Gastroesophageal sphincter (tissue), 4 donors: ENCODE data around the gene DHX58. TPM values are rescaled to one million over a fixed set of nuclear protein-coding genes. Genes with fewer than 3 reads are reported as not detected.

ENCODE experiments used
- ATAC-seq: fragments of 150-250 bp; one replicate; pipeline ENCODE4 v1.9.1; 2016; ENCODE audit warnings: mild to moderate bottlenecking, moderate library complexity
- H3K27ac ChIP-seq, 4 donors: fragments of 200-600 bp; sonication (generic) in 3 of 4; 1 replicate in 3 of 4; 2 replicates in 1 of 4; pipeline ENCODE4 v1.5.1; 2016 to 2019
- H3K27me3 ChIP-seq: fragments of 200-600 bp; sonication (generic); one replicate; pipeline ENCODE4 v1.5.1; 2019
- H3K36me3 ChIP-seq, 2 donors: fragments of 200-600 bp; sonication (generic); one replicate each; pipeline ENCODE4 v1.5.1; 2019; ENCODE audit warnings: control low read depth in 1 of 2
- H3K4me1 ChIP-seq, 3 donors: fragments of 200-600 bp; sonication (generic); 1 replicate in 2 of 3; 2 replicates in 1 of 3; pipeline ENCODE4 v1.5.1; 2016 to 2019; ENCODE audit warnings: control low read depth in 2 of 3
- H3K4me3 ChIP-seq, 2 donors: fragments of 200-600 bp; sonication (generic); one replicate each; pipeline ENCODE4 v1.5.1; 2019; ENCODE audit warnings: mild to moderate bottlenecking in 1 of 2, moderate library complexity in 1 of 2
- H3K9me3 ChIP-seq, 3 donors: fragments of 200-600 bp; sonication (generic); one replicate each; pipeline ENCODE4 v1.5.1; 2017 to 2019; ENCODE audit warnings: control low read depth in 2 of 3
- EP300 ChIP-seq: sonication (generic); formaldehyde crosslinking; IDR thresholded peaks from one replicate; pipeline ENCODE4 v1.6.1; 2017; ENCODE audit warnings: antibody characterized with exemption, mild to moderate bottlenecking
- POLR2A ChIP-seq, 2 donors: fragments of 450-650 bp; IDR thresholded peaks; one replicate each; pipeline ENCODE4 v1.6.1; 2017; ENCODE audit warnings: antibody characterized with exemption in 2 of 2, mild to moderate bottlenecking in 2 of 2, moderate library complexity in 1 of 2
- POLR2AphosphoS5 ChIP-seq: sonication (generic); formaldehyde crosslinking; IDR thresholded peaks from one replicate; pipeline ENCODE4 v1.6.1; 2017; ENCODE audit warnings: antibody characterized with exemption
- WGBS, 2 donors: methylation state at CpG; one replicate each; pipeline ENCODE4 v1.1.5; 2018; ENCODE audit warnings: low coverage in 1 of 2; 5-methylcytosine and 5-hydroxymethylcytosine counted together
- total RNA-seq, 4 donors: library from RNA; depleted of rRNA; stranded (reverse); fragments of >200 nt; gene quantifications; one replicate each; pipeline ENCODE4 v1.1.0, GENCODE V29; 2016
- TF ChIP-seq, protein P1 (sequence below), 4 experiments: fragments of 200-600 bp in 2 of 4; fragments of 450-650 bp in 2 of 4; sonication (generic) in 1 of 4; IDR thresholded peaks; one replicate each; pipeline ENCODE4 v1.5.1; 2017 to 2019; ENCODE audit warnings: antibody characterized with exemption in 4 of 4, mild to moderate bottlenecking in 2 of 4, moderate library complexity in 2 of 4

Gene DHX58
- total RNA-seq, 4 donors from 2014 or later: 11.3 to 21.3 (median 13.9) TPM

DNA sequence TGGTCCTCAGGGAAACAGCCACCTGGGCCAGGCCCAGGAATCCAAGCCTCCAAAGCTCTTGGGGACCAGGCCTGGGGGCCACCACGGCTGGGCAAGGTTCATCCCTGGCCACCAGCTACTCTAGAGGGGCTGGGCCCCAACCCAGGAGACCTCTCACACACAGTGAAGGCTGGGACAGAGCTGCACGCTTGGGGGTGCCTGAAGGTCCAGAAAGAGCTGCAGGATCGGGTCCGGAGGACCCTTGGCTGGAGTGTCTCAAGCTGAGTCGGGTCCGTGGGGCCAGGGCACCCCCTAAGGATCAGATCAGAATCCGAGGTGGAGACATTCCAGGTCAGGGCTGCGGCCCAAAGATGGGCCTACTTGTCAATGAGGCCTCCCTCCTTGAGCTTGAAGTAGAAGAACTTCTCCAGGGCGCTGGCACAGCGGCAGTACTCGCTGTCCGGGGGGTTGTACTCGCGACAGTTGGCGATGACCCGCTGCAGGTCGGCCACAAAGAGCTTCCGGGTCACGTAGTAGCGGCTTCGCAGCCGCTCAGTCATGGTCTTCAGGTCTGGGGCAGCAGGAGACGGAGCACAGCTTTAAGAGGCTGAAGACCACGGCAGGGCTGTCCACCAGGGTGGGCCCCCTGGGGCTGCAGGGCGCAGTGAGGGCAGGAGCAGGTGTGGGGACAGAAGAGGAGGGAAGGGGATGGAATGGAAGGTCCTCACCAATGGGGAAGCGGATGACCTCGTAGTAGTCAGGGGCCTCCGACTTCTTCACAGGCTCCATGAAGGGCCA, 967 bp upstream of the DHX58 start:
- Histone ChIP-seq H3K9me3 (no peaks in the 10 kb centered on the region), H3K27ac (peak overlapping the region; percentile 51 to 96 (median 92)), H3K4me1 (peaks cover 0 to 42% (median 15%) of the 10 kb centered on the region in 3 donors), H3K36me3 (peaks cover 0 to 56% of the 10 kb centered on the region in 2 donors), H3K4me3 (no peak overlapping the region), H3K27me3 (no peaks in the 10 kb centered on the region)
- TF ChIP-seq EP300 (no peak), POLR2A (IDR thresholded peaks at IDR 0.05) (no peak), POLR2AphosphoS5 (no peak)
- TF ChIP-seq, protein P1, sequence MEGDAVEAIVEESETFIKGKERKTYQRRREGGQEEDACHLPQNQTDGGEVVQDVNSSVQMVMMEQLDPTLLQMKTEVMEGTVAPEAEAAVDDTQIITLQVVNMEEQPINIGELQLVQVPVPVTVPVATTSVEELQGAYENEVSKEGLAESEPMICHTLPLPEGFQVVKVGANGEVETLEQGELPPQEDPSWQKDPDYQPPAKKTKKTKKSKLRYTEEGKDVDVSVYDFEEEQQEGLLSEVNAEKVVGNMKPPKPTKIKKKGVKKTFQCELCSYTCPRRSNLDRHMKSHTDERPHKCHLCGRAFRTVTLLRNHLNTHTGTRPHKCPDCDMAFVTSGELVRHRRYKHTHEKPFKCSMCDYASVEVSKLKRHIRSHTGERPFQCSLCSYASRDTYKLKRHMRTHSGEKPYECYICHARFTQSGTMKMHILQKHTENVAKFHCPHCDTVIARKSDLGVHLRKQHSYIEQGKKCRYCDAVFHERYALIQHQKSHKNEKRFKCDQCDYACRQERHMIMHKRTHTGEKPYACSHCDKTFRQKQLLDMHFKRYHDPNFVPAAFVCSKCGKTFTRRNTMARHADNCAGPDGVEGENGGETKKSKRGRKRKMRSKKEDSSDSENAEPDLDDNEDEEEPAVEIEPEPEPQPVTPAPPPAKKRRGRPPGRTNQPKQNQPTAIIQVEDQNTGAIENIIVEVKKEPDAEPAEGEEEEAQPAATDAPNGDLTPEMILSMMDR (IDR thresholded peaks at IDR 0.05): no peak
- 87% methylated on average over 3 of the region's 28 CpGs; no CpG with 5 or more reads in 1 of the 2 donors for WGBS, 2 donors
- no peak for ATAC-seq

DNA sequence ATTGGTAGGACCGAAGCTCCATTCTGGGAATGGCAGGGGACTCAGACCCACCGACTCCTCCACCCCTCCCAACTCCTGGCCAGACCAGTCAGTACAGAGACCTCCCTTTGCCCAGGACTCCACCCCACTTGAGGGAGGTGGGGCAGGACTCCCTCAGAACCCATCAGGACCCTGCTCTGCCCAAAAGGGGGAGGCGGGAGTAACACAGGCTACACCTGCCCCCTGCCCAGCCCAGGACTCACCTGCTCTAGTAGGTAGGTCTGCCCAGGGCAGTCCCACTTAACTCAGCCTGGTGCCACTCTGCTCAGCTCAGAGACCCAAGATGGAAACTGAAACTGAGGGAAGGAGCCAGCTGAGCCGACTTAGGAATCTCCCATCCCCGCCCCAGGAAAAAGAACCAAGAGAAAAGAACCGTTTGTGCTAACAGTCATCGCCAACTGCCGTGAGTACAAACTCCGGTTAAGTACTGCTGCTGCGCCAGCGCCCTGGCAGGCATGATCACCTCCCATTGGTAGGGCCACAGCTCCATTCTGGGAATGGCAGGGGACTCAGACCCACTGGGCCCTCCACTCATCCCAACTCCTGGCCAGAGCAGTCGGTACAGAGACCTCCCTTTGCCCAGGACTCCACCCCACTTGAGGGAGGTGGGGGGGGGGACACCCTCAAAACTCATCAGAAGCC, 503 bp downstream of the DHX58 start:
- Histone ChIP-seq H3K4me1 (peaks cover 0 to 53% (median 18%) of the 10 kb centered on the region in 3 donors), H3K27ac (peak overlapping the region; percentile 51 to 96 (median 92)), H3K9me3 (no peaks in the 10 kb centered on the region), H3K36me3 (peaks cover 0 to 55% of the 10 kb centered on the region in 2 donors), H3K4me3 (peak overlapping the region; percentile 39 to 67), H3K27me3 (no peaks in the 10 kb centered on the region)
- ATAC-seq: peak; percentile 70
- TF ChIP-seq POLR2AphosphoS5 (no peak), POLR2A (IDR thresholded peaks at IDR 0.05) (no peak), EP300 (no peak)
- TF ChIP-seq, protein P1 (IDR thresholded peaks at IDR 0.05): no peak
- WGBS, 2 donors: no CpG with 5 or more reads among the region's 12 CpGs

DNA sequence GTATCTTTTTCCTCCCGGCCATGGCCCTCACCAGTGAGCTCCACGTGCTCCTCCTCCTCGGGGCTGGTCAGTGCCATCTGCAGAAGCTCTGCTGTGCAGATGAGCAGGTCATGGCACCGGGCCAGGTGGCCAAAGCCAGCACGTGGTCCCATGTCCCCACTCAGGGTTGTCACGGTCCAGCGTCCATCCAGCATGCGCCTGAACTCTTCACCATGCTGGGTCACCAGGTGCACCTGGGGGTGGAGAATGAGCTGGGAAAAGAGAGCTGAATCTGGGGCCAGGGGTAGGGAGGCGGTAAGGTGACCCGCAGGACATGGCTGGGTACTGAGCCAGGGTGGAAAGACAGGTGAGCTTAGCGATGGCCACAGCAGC, 1.3 kb downstream of the DHX58 start:
- no peaks in the 10 kb centered on the region for H3K9me3 ChIP-seq
- H3K4me1 ChIP-seq: peaks cover 0 to 45% (median 18%) of the 10 kb centered on the region in 3 donors
- no peak for ATAC-seq
- WGBS, 2 donors: no CpG with 5 or more reads among the region's 11 CpGs
- TF ChIP-seq POLR2AphosphoS5 (no peak), POLR2A (IDR thresholded peaks at IDR 0.05) (no peak), EP300 (no peak)
- TF ChIP-seq, protein P1 (IDR thresholded peaks at IDR 0.05): no peak
- H3K4me3 ChIP-seq: peak overlapping the region in 1 of 2 donors; percentile 67
- H3K36me3 ChIP-seq: peaks cover 0 to 59% of the 10 kb centered on the region in 2 donors
- H3K27me3 ChIP-seq: no peaks in the 10 kb centered on the region
- H3K27ac ChIP-seq: peak overlapping the region in 3 of 4 donors; percentile 91 to 96 (median 93)

DNA sequence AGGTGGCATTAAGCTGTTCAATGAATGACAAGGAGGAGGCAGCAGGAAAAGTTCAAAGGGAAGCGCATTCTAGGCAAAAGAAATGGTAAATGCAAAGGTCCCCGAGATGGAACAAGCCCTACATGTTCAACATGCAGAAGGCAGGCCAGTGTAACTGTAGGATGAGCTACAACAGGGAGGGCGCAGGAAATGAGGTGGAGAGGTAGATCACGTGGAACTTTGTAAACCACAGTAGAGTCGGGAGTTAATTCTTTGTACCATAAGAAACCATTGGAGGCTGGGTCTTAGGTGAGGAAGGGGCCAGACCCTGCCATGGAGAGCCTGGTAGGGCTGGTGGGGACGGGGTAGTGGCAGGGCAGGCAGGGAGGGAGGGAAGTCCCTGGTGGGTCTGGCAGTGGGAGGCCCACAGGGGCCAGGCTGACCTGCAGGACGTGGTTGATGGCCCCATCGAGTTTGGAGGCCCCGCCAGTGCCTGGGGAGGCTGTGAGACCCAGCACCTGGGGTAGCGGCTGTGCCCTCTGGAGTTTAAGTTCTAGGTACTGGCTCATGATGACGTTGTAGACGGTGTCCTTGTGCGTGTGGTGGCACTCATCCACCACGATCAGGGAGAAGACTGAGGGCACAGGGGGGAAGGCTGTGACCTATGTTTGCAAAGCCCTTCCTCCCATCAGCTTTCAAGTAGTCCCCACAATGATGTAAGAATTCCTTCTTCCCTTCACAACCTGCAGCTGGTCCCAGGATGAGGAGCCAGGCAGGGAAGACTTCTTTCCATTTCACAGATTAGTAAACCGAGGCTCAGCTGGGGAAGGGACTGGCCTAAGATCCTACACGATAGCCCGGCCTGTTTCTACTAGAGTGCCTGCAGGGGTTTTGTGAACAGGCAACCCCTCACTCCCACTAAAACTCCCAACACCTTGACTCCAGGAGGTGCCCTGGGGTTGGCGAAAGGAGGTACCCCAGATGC, 1.9 kb downstream of the DHX58 start:
- Histone ChIP-seq H3K27me3 (no peaks in the 10 kb centered on the region), H3K4me1 (peaks cover 0 to 44% (median 18%) of the 10 kb centered on the region in 3 donors), H3K36me3 (peaks cover 0 to 56% of the 10 kb centered on the region in 2 donors), H3K27ac (peak overlapping the region in 3 of 4 donors; percentile 91 to 96 (median 93)), H3K4me3 (no peak overlapping the region), H3K9me3 (no peaks in the 10 kb centered on the region)
- WGBS, 2 donors: 87 to 91% methylated on average over 9 to 10 of the region's 18 CpGs
- no peak for ATAC-seq
- TF ChIP-seq, protein P1 (IDR thresholded peaks at IDR 0.05): no peak
- no peak for TF ChIP-seq EP300
- TF ChIP-seq POLR2A (IDR thresholded peaks at IDR 0.05): no peak
- TF ChIP-seq POLR2AphosphoS5: no peak
